Measurements from ENCODE around the gene C9orf78. TPM values are rescaled to one million over a fixed set of nuclear protein-coding genes. Genes with fewer than 3 reads are reported as not detected.

C9orf78 gene
- total and polyA plus RNA-seq, 2 experiments from 2014 or later, result 34.4 to 84.6 TPM

- TF ChIP-seq REST (IDR thresholded peaks at IDR 0.05; ENCODE audit: unreplicated experiment) (no peak), NANOG (IDR thresholded peaks at IDR 0.05; ENCODE audit: borderline replicate concordance) (no peak), JUNB (IDR thresholded peaks at IDR 0.05; ENCODE audit: unreplicated experiment) (no peak), STAT1 (IDR thresholded peaks at IDR 0.05; ENCODE audit: unreplicated experiment) (no peak), EZH2phosphoT487 (IDR thresholded peaks at IDR 0.05; ENCODE audit: unreplicated experiment) (no peak)
- TF ChIP-seq, protein P1, sequence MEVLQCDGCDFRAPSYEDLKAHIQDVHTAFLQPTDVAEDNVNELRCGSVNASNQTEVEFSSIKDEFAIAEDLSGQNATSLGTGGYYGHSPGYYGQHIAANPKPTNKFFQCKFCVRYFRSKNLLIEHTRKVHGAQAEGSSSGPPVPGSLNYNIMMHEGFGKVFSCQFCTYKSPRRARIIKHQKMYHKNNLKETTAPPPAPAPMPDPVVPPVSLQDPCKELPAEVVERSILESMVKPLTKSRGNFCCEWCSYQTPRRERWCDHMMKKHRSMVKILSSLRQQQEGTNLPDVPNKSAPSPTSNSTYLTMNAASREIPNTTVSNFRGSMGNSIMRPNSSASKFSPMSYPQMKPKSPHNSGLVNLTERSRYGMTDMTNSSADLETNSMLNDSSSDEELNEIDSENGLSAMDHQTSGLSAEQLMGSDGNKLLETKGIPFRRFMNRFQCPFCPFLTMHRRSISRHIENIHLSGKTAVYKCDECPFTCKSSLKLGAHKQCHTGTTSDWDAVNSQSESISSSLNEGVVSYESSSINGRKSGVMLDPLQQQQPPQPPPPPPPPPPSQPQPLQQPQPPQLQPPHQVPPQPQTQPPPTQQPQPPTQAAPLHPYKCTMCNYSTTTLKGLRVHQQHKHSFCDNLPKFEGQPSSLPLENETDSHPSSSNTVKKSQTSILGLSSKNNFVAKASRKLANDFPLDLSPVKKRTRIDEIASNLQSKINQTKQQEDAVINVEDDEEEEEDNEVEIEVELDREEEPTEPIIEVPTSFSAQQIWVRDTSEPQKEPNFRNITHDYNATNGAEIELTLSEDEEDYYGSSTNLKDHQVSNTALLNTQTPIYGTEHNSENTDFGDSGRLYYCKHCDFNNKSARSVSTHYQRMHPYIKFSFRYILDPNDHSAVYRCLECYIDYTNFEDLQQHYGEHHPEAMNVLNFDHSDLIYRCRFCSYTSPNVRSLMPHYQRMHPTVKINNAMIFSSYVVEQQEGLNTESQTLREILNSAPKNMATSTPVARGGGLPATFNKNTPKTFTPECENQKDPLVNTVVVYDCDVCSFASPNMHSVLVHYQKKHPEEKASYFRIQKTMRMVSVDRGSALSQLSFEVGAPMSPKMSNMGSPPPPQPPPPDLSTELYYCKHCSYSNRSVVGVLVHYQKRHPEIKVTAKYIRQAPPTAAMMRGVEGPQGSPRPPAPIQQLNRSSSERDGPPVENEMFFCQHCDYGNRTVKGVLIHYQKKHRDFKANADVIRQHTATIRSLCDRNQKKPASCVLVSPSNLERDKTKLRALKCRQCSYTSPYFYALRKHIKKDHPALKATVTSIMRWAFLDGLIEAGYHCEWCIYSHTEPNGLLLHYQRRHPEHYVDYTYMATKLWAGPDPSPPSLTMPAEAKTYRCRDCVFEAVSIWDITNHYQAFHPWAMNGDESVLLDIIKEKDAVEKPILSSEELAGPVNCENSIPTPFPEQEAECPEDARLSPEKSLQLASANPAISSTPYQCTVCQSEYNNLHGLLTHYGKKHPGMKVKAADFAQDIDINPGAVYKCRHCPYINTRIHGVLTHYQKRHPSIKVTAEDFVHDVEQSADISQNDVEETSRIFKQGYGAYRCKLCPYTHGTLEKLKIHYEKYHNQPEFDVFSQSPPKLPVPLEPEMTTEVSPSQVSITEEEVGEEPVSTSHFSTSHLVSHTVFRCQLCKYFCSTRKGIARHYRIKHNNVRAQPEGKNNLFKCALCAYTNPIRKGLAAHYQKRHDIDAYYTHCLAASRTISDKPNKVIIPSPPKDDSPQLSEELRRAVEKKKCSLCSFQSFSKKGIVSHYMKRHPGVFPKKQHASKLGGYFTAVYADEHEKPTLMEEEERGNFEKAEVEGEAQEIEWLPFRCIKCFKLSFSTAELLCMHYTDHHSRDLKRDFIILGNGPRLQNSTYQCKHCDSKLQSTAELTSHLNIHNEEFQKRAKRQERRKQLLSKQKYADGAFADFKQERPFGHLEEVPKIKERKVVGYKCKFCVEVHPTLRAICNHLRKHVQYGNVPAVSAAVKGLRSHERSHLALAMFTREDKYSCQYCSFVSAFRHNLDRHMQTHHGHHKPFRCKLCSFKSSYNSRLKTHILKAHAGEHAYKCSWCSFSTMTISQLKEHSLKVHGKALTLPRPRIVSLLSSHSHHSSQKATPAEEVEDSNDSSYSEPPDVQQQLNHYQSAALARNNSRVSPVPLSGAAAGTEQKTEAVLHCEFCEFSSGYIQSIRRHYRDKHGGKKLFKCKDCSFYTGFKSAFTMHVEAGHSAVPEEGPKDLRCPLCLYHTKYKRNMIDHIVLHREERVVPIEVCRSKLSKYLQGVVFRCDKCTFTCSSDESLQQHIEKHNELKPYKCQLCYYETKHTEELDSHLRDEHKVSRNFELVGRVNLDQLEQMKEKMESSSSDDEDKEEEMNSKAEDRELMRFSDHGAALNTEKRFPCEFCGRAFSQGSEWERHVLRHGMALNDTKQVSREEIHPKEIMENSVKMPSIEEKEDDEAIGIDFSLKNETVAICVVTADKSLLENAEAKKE (CRISPR knock-in tag; IDR thresholded peaks at IDR 0.05), result no peak
Measured at GRCh38 chr9:129868023-129868871, 33.2 kb upstream of the C9orf78 start (continued).
